GM23338 (cell line): ENCODE results near the gene KPNA4. TPM values are rescaled to one million over a fixed set of nuclear protein-coding genes. Genes with fewer than 3 reads are reported as not detected.

Experiments
- ATAC-seq: fragments of 200-7000 bp; cut with Tn5 transposase; 3 replicates; pipeline ENCODE4 v1.9.1; 2020
- DNase-seq: peaks from one replicate; pipeline ENCODE4 v3.0.0-alpha.2; 2015; ENCODE audit warnings: low spot score
- H2AFZ ChIP-seq: fragments of 200-600 bp; sonication (generic); 2 replicates; pipeline ENCODE4 v1.8.0; 2016; ENCODE audit warnings: antibody characterized with exemption, mild to moderate bottlenecking, moderate library complexity
- H3F3A ChIP-seq: fragments of 200-600 bp; sonication (generic); replicated peaks from 2 replicates; pipeline ENCODE4 v1.8.0; 2017; ENCODE audit warnings: antibody characterized with exemption, mixed run types, low read depth
- H3K27ac ChIP-seq: fragments of 200-600 bp; sonication (generic); 2 replicates; pipeline ENCODE4 v1.6.1; 2016; ENCODE audit warnings: low read depth
- H3K27me3 ChIP-seq: fragments of 200-600 bp; sonication (generic); 2 replicates; pipeline ENCODE4 v1.8.0; 2016; ENCODE audit warnings: mild to moderate bottlenecking, mixed run types, moderate library complexity; ENCODE audit not compliant: insufficient read depth
- H3K36me3 ChIP-seq: fragments of 200-600 bp; sonication (generic); 2 replicates; pipeline ENCODE4 v1.8.0; 2016; ENCODE audit warnings: mild to moderate bottlenecking; ENCODE audit not compliant: insufficient read depth
- H3K4me1 ChIP-seq: fragments of 200-600 bp; sonication (generic); 2 replicates; pipeline ENCODE4 v1.8.0; 2016; ENCODE audit warnings: mild to moderate bottlenecking, moderate library complexity; ENCODE audit not compliant: insufficient read depth
- H3K4me2 ChIP-seq: fragments of 200-600 bp; sonication (generic); 2 replicates; pipeline ENCODE4 v1.7.1; 2017; ENCODE audit warnings: mixed run types
- H3K4me3 ChIP-seq: fragments of 200-600 bp; sonication (generic); 2 replicates; pipeline ENCODE4 v1.6.1; 2016; ENCODE audit warnings: mixed run types
- H3K79me2 ChIP-seq: fragments of 200-600 bp; sonication (generic); replicated peaks from 2 replicates; pipeline ENCODE4 v1.8.0; 2017; ENCODE audit warnings: mild to moderate bottlenecking; ENCODE audit not compliant: insufficient read depth
- H3K9me2 ChIP-seq: fragments of 200-600 bp; sonication (generic); 2 replicates; pipeline ENCODE4 v1.8.0; 2017; ENCODE audit not compliant: insufficient read depth
- H4K20me1 ChIP-seq: fragments of 200-600 bp; sonication (generic); replicated peaks from 2 replicates; pipeline ENCODE4 v1.8.0; 2017; ENCODE audit warnings: mild to moderate bottlenecking; ENCODE audit not compliant: insufficient read depth
- H3K27ac Mint-ChIP-seq: 2 replicates; pipeline ENCODE4 v1.8.0; 2020; ENCODE audit warnings: inconsistent platforms, mild to moderate bottlenecking, moderate library complexity, mixed read lengths
- H3K27me3 Mint-ChIP-seq: 3 replicates; pipeline ENCODE4 v1.8.0; 2022; ENCODE audit warnings: low read depth, mild to moderate bottlenecking, moderate library complexity, mixed read lengths, inconsistent platforms; ENCODE audit not compliant: insufficient read depth, poor library complexity
- H3K36me3 Mint-ChIP-seq: 3 replicates; pipeline ENCODE4 v1.8.0; 2021; ENCODE audit warnings: low read depth, mild to moderate bottlenecking, inconsistent platforms, moderate library complexity, mixed read lengths
- H3K4me1 Mint-ChIP-seq: 3 replicates; pipeline ENCODE4 v1.8.0; 2020; ENCODE audit warnings: mild to moderate bottlenecking, inconsistent platforms, mixed read lengths
- H3K4me3 Mint-ChIP-seq: 3 replicates; pipeline ENCODE4 v1.8.0; 2021; ENCODE audit warnings: moderate library complexity, mild to moderate bottlenecking, inconsistent platforms, mixed read lengths
- H3K9me3 Mint-ChIP-seq: 3 replicates; pipeline ENCODE4 v1.8.0; 2020; ENCODE audit warnings: moderate library complexity, mild to moderate bottlenecking, inconsistent platforms, mixed read lengths
- CREB1 ChIP-seq: fragments of 250-450 bp; sonication (Bioruptor Pico); IDR thresholded peaks from 2 replicates; pipeline ENCODE4 v1.5.0; 2020; ENCODE audit warnings: low read depth, mild to moderate bottlenecking, moderate library complexity
- EZH2 ChIP-seq: fragments of 200-600 bp; sonication (generic); IDR thresholded peaks from one replicate; pipeline ENCODE4 v1.8.0; 2017; ENCODE audit warnings: antibody characterized with exemption, mild to moderate bottlenecking, low read depth; ENCODE audit not compliant: unreplicated experiment
- EZH2phosphoT487 ChIP-seq: fragments of 200-600 bp; sonication (generic); IDR thresholded peaks from one replicate; pipeline ENCODE4 v1.8.1; 2018; ENCODE audit warnings: antibody characterized with exemption; ENCODE audit not compliant: unreplicated experiment
- JUNB ChIP-seq: IDR thresholded peaks from one replicate; pipeline ENCODE4 v1.6.1; 2016; ENCODE audit warnings: antibody characterized with exemption; ENCODE audit not compliant: unreplicated experiment
- NANOG ChIP-seq: IDR thresholded peaks from 2 replicates; pipeline ENCODE4 v1.6.1; 2016; ENCODE audit warnings: antibody characterized with exemption, borderline replicate concordance
- POLR2AphosphoS5 ChIP-seq: IDR thresholded peaks from 2 replicates; pipeline ENCODE4 v1.6.1; 2016; ENCODE audit warnings: antibody characterized with exemption, low read depth
- STAT1 ChIP-seq: IDR thresholded peaks from one replicate; pipeline ENCODE4 v1.6.1; 2016; ENCODE audit warnings: antibody characterized with exemption; ENCODE audit not compliant: unreplicated experiment
- ZNF114 ChIP-seq: fragments of 250-450 bp; sonication (Bioruptor Pico); IDR thresholded peaks from 2 replicates; pipeline ENCODE4 v1.5.0; 2020; ENCODE audit warnings: mild to moderate bottlenecking, moderate library complexity
- ZNF331 ChIP-seq: fragments of 250-450 bp; sonication (Bioruptor Pico); IDR thresholded peaks from 2 replicates; pipeline ENCODE4 v1.5.0; 2020; ENCODE audit warnings: low read depth, mild to moderate bottlenecking, moderate library complexity
- polyA plus RNA-seq: library from polyadenylated mRNA; unstranded; fragments of >200 nt; fragmentation: Nextera tagmentation; extraction: Ambion mirVana; gene quantifications from 2 replicates; pipeline ENCODE4 v1.2.1, GENCODE V29; 2016
- total RNA-seq: library from RNA; depleted of rRNA; stranded (reverse); fragments of >200 nt; shearing (Covaris generic); gene quantifications from 2 replicates; pipeline ENCODE4 v1.2.3, GENCODE V29; 2014
- TF ChIP-seq, protein P1 (sequence below): fragments of 250-450 bp; sonication (Bioruptor Pico); IDR thresholded peaks from 2 replicates; pipeline ENCODE4 v1.5.0; 2020; ENCODE audit warnings: mild to moderate bottlenecking, moderate library complexity
- TF ChIP-seq, protein P2 (sequence below): IDR thresholded peaks from one replicate; pipeline ENCODE4 v1.6.1; 2018; ENCODE audit warnings: antibody characterized with exemption; ENCODE audit not compliant: unreplicated experiment
- TF ChIP-seq, protein P3 (sequence below): IDR thresholded peaks from 2 replicates; pipeline ENCODE4 v1.6.1; 2016; ENCODE audit warnings: antibody characterized with exemption
- TF ChIP-seq, protein P4 (sequence below), 2 experiments: fragments of 200-600 bp in 1 of 2; sonication (generic) in 1 of 2; conservative IDR thresholded peaks; 2 replicates each; pipeline versions ENCODE4 v1.5.1 to v1.6.1; 2016 to 2017; ENCODE audit warnings: antibody characterized with exemption in 2 of 2, low read depth in 2 of 2, mild to moderate bottlenecking in 2 of 2, moderate library complexity in 1 of 2

KPNA4 gene
- total and polyA plus RNA-seq, 2 experiments from 2014 or later, result 17.8 to 36.2 TPM

DNA sequence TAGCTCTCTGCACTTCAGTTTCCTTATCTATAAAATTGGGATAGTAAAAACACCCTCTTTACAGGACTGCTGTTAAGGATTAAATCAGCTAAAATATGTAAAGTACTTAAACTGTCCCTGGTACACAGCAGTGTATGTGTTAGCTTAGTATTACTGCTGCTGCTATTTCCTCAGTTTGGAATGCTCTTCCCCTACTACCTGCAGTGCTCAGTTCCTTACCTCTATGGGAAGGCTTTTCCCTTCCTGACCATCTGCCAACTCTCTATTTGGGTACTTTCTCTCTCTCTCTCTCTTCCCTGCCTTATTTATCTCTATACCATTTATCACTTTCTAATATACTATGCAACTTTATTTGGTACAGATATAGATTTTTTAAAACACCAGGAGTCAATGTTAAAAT is 26.5 kb downstream of the KPNA4 start:
- H2AFZ ChIP-seq, result no peak overlapping the region
- no peak overlapping the region for H3K4me3 ChIP-seq
- TF ChIP-seq ZNF331 (CRISPR knock-in tag), result no peak
- TF ChIP-seq, protein P1, sequence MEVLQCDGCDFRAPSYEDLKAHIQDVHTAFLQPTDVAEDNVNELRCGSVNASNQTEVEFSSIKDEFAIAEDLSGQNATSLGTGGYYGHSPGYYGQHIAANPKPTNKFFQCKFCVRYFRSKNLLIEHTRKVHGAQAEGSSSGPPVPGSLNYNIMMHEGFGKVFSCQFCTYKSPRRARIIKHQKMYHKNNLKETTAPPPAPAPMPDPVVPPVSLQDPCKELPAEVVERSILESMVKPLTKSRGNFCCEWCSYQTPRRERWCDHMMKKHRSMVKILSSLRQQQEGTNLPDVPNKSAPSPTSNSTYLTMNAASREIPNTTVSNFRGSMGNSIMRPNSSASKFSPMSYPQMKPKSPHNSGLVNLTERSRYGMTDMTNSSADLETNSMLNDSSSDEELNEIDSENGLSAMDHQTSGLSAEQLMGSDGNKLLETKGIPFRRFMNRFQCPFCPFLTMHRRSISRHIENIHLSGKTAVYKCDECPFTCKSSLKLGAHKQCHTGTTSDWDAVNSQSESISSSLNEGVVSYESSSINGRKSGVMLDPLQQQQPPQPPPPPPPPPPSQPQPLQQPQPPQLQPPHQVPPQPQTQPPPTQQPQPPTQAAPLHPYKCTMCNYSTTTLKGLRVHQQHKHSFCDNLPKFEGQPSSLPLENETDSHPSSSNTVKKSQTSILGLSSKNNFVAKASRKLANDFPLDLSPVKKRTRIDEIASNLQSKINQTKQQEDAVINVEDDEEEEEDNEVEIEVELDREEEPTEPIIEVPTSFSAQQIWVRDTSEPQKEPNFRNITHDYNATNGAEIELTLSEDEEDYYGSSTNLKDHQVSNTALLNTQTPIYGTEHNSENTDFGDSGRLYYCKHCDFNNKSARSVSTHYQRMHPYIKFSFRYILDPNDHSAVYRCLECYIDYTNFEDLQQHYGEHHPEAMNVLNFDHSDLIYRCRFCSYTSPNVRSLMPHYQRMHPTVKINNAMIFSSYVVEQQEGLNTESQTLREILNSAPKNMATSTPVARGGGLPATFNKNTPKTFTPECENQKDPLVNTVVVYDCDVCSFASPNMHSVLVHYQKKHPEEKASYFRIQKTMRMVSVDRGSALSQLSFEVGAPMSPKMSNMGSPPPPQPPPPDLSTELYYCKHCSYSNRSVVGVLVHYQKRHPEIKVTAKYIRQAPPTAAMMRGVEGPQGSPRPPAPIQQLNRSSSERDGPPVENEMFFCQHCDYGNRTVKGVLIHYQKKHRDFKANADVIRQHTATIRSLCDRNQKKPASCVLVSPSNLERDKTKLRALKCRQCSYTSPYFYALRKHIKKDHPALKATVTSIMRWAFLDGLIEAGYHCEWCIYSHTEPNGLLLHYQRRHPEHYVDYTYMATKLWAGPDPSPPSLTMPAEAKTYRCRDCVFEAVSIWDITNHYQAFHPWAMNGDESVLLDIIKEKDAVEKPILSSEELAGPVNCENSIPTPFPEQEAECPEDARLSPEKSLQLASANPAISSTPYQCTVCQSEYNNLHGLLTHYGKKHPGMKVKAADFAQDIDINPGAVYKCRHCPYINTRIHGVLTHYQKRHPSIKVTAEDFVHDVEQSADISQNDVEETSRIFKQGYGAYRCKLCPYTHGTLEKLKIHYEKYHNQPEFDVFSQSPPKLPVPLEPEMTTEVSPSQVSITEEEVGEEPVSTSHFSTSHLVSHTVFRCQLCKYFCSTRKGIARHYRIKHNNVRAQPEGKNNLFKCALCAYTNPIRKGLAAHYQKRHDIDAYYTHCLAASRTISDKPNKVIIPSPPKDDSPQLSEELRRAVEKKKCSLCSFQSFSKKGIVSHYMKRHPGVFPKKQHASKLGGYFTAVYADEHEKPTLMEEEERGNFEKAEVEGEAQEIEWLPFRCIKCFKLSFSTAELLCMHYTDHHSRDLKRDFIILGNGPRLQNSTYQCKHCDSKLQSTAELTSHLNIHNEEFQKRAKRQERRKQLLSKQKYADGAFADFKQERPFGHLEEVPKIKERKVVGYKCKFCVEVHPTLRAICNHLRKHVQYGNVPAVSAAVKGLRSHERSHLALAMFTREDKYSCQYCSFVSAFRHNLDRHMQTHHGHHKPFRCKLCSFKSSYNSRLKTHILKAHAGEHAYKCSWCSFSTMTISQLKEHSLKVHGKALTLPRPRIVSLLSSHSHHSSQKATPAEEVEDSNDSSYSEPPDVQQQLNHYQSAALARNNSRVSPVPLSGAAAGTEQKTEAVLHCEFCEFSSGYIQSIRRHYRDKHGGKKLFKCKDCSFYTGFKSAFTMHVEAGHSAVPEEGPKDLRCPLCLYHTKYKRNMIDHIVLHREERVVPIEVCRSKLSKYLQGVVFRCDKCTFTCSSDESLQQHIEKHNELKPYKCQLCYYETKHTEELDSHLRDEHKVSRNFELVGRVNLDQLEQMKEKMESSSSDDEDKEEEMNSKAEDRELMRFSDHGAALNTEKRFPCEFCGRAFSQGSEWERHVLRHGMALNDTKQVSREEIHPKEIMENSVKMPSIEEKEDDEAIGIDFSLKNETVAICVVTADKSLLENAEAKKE (CRISPR knock-in tag), result no peak
- TF ChIP-seq, protein P2, sequence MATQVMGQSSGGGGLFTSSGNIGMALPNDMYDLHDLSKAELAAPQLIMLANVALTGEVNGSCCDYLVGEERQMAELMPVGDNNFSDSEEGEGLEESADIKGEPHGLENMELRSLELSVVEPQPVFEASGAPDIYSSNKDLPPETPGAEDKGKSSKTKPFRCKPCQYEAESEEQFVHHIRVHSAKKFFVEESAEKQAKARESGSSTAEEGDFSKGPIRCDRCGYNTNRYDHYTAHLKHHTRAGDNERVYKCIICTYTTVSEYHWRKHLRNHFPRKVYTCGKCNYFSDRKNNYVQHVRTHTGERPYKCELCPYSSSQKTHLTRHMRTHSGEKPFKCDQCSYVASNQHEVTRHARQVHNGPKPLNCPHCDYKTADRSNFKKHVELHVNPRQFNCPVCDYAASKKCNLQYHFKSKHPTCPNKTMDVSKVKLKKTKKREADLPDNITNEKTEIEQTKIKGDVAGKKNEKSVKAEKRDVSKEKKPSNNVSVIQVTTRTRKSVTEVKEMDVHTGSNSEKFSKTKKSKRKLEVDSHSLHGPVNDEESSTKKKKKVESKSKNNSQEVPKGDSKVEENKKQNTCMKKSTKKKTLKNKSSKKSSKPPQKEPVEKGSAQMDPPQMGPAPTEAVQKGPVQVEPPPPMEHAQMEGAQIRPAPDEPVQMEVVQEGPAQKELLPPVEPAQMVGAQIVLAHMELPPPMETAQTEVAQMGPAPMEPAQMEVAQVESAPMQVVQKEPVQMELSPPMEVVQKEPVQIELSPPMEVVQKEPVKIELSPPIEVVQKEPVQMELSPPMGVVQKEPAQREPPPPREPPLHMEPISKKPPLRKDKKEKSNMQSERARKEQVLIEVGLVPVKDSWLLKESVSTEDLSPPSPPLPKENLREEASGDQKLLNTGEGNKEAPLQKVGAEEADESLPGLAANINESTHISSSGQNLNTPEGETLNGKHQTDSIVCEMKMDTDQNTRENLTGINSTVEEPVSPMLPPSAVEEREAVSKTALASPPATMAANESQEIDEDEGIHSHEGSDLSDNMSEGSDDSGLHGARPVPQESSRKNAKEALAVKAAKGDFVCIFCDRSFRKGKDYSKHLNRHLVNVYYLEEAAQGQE, result no peak
- no peak for TF ChIP-seq EZH2phosphoT487
- TF ChIP-seq POLR2AphosphoS5, result no peak
- TF ChIP-seq, protein P3, sequence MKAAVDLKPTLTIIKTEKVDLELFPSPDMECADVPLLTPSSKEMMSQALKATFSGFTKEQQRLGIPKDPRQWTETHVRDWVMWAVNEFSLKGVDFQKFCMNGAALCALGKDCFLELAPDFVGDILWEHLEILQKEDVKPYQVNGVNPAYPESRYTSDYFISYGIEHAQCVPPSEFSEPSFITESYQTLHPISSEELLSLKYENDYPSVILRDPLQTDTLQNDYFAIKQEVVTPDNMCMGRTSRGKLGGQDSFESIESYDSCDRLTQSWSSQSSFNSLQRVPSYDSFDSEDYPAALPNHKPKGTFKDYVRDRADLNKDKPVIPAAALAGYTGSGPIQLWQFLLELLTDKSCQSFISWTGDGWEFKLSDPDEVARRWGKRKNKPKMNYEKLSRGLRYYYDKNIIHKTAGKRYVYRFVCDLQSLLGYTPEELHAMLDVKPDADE, result no peak
- no peak for TF ChIP-seq EZH2
- no peak for TF ChIP-seq CREB1
- TF ChIP-seq STAT1, result no peak
- TF ChIP-seq, protein P4, sequence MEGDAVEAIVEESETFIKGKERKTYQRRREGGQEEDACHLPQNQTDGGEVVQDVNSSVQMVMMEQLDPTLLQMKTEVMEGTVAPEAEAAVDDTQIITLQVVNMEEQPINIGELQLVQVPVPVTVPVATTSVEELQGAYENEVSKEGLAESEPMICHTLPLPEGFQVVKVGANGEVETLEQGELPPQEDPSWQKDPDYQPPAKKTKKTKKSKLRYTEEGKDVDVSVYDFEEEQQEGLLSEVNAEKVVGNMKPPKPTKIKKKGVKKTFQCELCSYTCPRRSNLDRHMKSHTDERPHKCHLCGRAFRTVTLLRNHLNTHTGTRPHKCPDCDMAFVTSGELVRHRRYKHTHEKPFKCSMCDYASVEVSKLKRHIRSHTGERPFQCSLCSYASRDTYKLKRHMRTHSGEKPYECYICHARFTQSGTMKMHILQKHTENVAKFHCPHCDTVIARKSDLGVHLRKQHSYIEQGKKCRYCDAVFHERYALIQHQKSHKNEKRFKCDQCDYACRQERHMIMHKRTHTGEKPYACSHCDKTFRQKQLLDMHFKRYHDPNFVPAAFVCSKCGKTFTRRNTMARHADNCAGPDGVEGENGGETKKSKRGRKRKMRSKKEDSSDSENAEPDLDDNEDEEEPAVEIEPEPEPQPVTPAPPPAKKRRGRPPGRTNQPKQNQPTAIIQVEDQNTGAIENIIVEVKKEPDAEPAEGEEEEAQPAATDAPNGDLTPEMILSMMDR (conservative IDR thresholded peaks at IDR 0.05; ENCODE audit: low read depth in 2 of 2), result no peak
- TF ChIP-seq NANOG, result no peak
- no peak for TF ChIP-seq JUNB
- no peak for TF ChIP-seq ZNF114 (CRISPR knock-in tag)
- H3K4me1 ChIP-seq, result 0 out of 2 replicates have a peak, but pooled peaks cover 4% of the 10 kb centered on the region
- H4K20me1 ChIP-seq, result peaks cover 35% of the 10 kb centered on the region
- Mint-ChIP-seq H3K36me3 (peaks cover 15% of the 10 kb centered on the region; the same call in 2 of the 3 replicates), H3K4me1 (peaks cover 24% of the 10 kb centered on the region), H3K27ac (no peak overlapping the region), H3K4me3 (no peak overlapping the region), H3K27me3 (no peaks in the 10 kb centered on the region), H3K9me3 (no peaks in the 10 kb centered on the region)
- peaks cover 77% of the 10 kb centered on the region for H3K79me2 ChIP-seq
- no peak overlapping the region for H3K27ac ChIP-seq
- peaks cover 4% of the 10 kb centered on the region; the same call in 1 of the 2 replicates for H3K36me3 ChIP-seq
- no peaks in the 10 kb centered on the region for H3K9me2 ChIP-seq
- no peaks in the 10 kb centered on the region for H3K27me3 ChIP-seq
- no peaks in the 10 kb centered on the region for H3F3A ChIP-seq
- peak; percentile 17 for DNase-seq
- peak; percentile 59; the same call in 2 of the 3 replicates for ATAC-seq
- no peak overlapping the region for H3K4me2 ChIP-seq
